Measurements from ENCODE around the gene TFF1. TPM values are rescaled to one million over a fixed set of nuclear protein-coding genes. Genes with fewer than 3 reads are reported as not detected.
A peak's percentile ranks its signal among the peaks of the same experiment; 100 is the strongest.

Gene TFF1
- total and polyA plus RNA-seq, 4 experiments from 2014 or later = not detected

DNA sequence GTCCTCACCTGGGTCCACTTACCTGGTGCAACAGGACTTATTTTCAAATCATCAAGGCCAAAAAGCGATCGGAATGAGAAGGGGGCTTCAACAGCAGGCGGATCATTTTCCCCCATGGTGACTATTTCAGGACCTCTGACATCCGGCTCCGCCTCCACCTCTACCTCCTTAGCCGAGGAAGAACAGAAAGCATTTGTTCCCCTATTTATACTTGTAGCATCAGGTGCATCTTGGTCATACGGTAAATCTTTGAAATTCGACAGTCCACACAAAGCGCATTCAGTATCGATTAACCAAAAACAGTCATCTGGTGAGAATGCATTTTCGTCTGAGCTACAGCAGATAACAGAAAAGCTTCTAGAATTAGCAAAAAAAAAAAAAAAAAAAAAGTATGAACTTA is 29.0 kb upstream of the TFF1 start:
- Mint-ChIP-seq H3K27ac (peak overlapping the region in 3 of 7 donors; percentile 38 to 76 (median 62)), H3K4me3 (peak overlapping the region in 2 of 8 donors; percentile 10 to 50), H3K4me1 (peaks cover 31 to 77% (median 48%) of the 10 kb centered on the region in 4 donors), H3K36me3 (no peaks in the 10 kb centered on the region), H3K27me3 (no peaks in the 10 kb centered on the region), H3K9me3 (peaks cover 0 to 1% (median 0%) of the 10 kb centered on the region in 8 donors)
- CTCF ChIA-PET (ENCODE audit: partially characterized antibody) = no interaction called here
- Histone ChIP-seq H3K4me1 (ENCODE audit: insufficient read depth, low read length) (peaks cover 39% of the 10 kb centered on the region), H3K36me3 (ENCODE audit: insufficient read depth, low read length) (no peaks in the 10 kb centered on the region), H3K27me3 (ENCODE audit: insufficient read depth, low read length) (no peaks in the 10 kb centered on the region), H3K9me3 (ENCODE audit: control insufficient read depth in 1 of 2, low read length in 2 of 2) (no peaks in the 10 kb centered on the region), H3K4me3 (ENCODE audit: low read length in 2 of 2) (no peak overlapping the region), H3K27ac (ENCODE audit: low read depth, low read length) (no peak overlapping the region)
- intact Hi-C loops (cut with micrococcal nuclease) = no loop called here
- POLR2A ChIA-PET (ENCODE audit: partially characterized antibody) = interaction anchor here (4.0 kb wide), 1 partner anchor 9 kb away, joined by 65 read pairs; the partner anchor contains the start of gene UBASH3A
- no peak for DNase-seq

DNA sequence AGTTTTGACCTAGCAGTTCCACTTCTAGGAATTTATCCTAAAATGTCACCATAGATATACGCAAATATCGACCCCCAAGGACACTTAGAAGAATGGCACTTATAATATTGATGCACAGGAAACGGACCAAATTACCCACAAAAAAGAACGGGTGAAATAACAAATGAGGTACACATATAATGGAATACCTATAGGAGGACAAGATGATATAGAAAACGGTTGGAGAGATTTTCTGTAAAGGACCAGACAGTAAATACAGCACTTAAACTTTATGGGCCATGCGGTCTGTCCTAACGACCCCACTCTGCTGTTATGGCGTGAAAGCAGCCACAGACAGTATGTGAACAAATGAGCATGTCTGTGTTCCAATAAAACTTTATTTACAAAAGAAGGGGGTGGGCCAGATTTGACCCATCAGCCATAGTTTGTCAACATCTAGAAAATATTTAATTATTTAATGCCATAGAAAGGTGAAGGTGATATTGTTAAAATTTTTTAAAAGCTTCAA is 27.2 kb upstream of the TFF1 start:
- Mint-ChIP-seq H3K9me3 (no peaks in the 10 kb centered on the region), H3K4me3 (peak overlapping the region; percentile 16 to 75 (median 44)), H3K27ac (peak overlapping the region in 5 of 7 donors; percentile 0 to 53 (median 14)), H3K36me3 (no peaks in the 10 kb centered on the region), H3K27me3 (no peaks in the 10 kb centered on the region), H3K4me1 (peaks cover 32 to 80% (median 50%) of the 10 kb centered on the region in 4 donors)
- Histone ChIP-seq H3K27me3 (ENCODE audit: insufficient read depth, low read length) (no peaks in the 10 kb centered on the region), H3K36me3 (ENCODE audit: insufficient read depth, low read length) (no peaks in the 10 kb centered on the region), H3K9me3 (ENCODE audit: control insufficient read depth in 1 of 2, low read length in 2 of 2) (no peaks in the 10 kb centered on the region), H3K4me3 (ENCODE audit: low read length in 2 of 2) (peak overlapping the region in 1 of 2 donors; percentile 30), H3K4me1 (ENCODE audit: insufficient read depth, low read length) (peaks cover 44% of the 10 kb centered on the region), H3K27ac (ENCODE audit: low read depth, low read length) (no peak overlapping the region)
- intact Hi-C loops (cut with micrococcal nuclease) = loop anchor here (5.0 kb wide), 1 partner anchor 34 kb away; no protein-coding TSS in a partner anchor
- no peak for DNase-seq
- CTCF ChIA-PET (ENCODE audit: partially characterized antibody) = interaction anchor here (1.2 to 3.5 kb wide), 4 partner anchors 10 to 119 kb away, joined by 3 to 26 read pairs (median 5); partner anchors contain the start of gene UBASH3A
- POLR2A ChIA-PET (ENCODE audit: partially characterized antibody) = interaction anchor here (0.9 to 4.0 kb wide), 8 partner anchors 11 to 56 kb away, joined by 3 to 65 read pairs (median 4); partner anchors contain the start of gene UBASH3A

DNA sequence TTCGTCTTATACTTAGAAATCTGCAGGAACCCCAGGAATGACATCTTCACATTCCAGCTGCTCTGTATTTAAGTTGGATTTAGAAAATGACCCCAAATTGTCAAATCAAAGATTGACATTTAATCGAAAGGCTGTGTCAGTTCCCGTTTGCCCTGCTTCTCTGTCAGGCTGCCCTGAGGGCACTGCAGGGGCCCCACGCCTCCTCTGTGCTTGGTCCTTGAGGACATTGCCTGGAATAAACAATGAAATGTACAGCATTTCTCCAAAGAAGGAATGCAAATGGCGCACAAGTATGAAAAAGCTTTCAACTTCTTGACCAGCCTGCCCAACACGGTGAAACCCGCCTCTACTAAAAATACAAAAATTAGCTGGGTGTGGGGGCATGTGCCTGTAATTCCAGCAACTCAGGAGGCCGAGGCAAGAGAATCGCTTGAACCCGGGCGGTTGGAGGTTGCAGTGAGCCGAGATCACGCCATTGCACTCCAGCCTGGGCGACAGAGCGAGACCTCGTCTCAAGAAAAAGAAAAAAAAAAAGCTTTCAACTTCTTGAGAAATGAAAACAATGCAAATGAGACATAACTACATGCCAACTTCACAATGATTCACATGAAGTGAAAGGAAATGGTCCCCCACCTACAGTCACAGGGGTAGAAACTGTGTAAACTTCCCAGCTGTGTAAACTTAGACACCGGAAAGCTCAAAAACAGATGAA is 26.6 kb upstream of the TFF1 start:
- Mint-ChIP-seq H3K4me1 (peaks cover 26 to 75% (median 44%) of the 10 kb centered on the region in 4 donors), H3K36me3 (no peaks in the 10 kb centered on the region), H3K4me3 (peak overlapping the region; percentile 19 to 75 (median 44)), H3K9me3 (no peaks in the 10 kb centered on the region), H3K27me3 (no peaks in the 10 kb centered on the region), H3K27ac (peak overlapping the region; percentile 0 to 60 (median 31))
- Histone ChIP-seq H3K36me3 (ENCODE audit: insufficient read depth, low read length) (no peaks in the 10 kb centered on the region), H3K27me3 (ENCODE audit: insufficient read depth, low read length) (no peaks in the 10 kb centered on the region), H3K27ac (ENCODE audit: low read depth, low read length) (no peak overlapping the region), H3K4me3 (ENCODE audit: low read length in 2 of 2) (peak overlapping the region in 1 of 2 donors; percentile 30), H3K9me3 (ENCODE audit: control insufficient read depth in 1 of 2, low read length in 2 of 2) (no peaks in the 10 kb centered on the region), H3K4me1 (ENCODE audit: insufficient read depth, low read length) (peaks cover 38% of the 10 kb centered on the region)
- peak in 1 of 5 donors; percentile 44 for DNase-seq
- ChIA-PET CTCF (ENCODE audit: partially characterized antibody) (interaction anchor here (1.2 to 3.5 kb wide), 4 partner anchors 11 to 120 kb away, joined by 3 to 26 read pairs (median 5); partner anchors contain the start of gene UBASH3A), POLR2A (ENCODE audit: partially characterized antibody) (interaction anchor here (0.9 to 4.0 kb wide), 8 partner anchors 11 to 57 kb away, joined by 3 to 65 read pairs (median 4); partner anchors contain the start of gene UBASH3A)
- intact Hi-C loops (cut with micrococcal nuclease) = loop anchor here (5.0 kb wide), 1 partner anchor 34 kb away; no protein-coding TSS in a partner anchor

DNA sequence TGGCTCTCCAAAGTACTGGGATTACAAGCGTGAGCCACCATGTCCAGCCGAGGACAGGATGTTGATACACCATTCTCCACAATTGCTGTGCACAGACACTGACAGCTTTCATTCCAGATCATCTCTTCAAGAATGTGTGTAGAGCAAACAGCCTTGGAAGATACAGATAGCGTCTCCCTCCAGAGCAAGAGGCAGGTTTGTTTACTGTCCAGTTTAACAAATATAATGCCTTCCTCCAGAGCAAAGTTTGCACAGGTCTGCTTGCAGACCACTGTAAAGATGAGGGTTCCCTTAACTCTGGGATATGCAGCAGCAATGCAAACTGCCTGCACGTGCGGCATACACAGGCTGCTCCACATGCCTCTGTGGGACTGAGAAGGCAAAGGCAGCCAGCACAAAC is 25.0 kb upstream of the TFF1 start:
- H3K4me3 ChIP-seq (ENCODE audit: low read length in 2 of 2) = no peak overlapping the region
- no peaks in the 10 kb centered on the region for H3K27me3 ChIP-seq (ENCODE audit: insufficient read depth, low read length)
- H3K36me3 ChIP-seq (ENCODE audit: insufficient read depth, low read length) = no peaks in the 10 kb centered on the region
- H3K4me1 ChIP-seq (ENCODE audit: insufficient read depth, low read length) = peaks cover 33% of the 10 kb centered on the region
- intact Hi-C loops (cut with micrococcal nuclease) = loop anchor here (5.0 kb wide), 1 partner anchor 36 kb away; no protein-coding TSS in a partner anchor
- Mint-ChIP-seq H3K4me1 (peaks cover 24 to 81% (median 43%) of the 10 kb centered on the region in 4 donors), H3K4me3 (peak overlapping the region in 1 of 8 donors; percentile 46), H3K9me3 (peaks cover 0 to 1% (median 0%) of the 10 kb centered on the region in 8 donors), H3K27me3 (no peaks in the 10 kb centered on the region), H3K36me3 (no peaks in the 10 kb centered on the region), H3K27ac (peak overlapping the region in 1 of 7 donors; percentile 59)
- ChIA-PET POLR2A (ENCODE audit: partially characterized antibody) (interaction anchor here (4.0 kb wide), 1 partner anchor 13 kb away, joined by 65 read pairs; the partner anchor contains the start of gene UBASH3A), CTCF (ENCODE audit: partially characterized antibody) (interaction anchor here (3.5 kb wide), 1 partner anchor 12 kb away, joined by 26 read pairs; the partner anchor contains the start of gene UBASH3A)
- DNase-seq = no peak
- H3K27ac ChIP-seq (ENCODE audit: low read depth, low read length) = no peak overlapping the region
- no peaks in the 10 kb centered on the region for H3K9me3 ChIP-seq (ENCODE audit: control insufficient read depth in 1 of 2, low read length in 2 of 2)

DNA sequence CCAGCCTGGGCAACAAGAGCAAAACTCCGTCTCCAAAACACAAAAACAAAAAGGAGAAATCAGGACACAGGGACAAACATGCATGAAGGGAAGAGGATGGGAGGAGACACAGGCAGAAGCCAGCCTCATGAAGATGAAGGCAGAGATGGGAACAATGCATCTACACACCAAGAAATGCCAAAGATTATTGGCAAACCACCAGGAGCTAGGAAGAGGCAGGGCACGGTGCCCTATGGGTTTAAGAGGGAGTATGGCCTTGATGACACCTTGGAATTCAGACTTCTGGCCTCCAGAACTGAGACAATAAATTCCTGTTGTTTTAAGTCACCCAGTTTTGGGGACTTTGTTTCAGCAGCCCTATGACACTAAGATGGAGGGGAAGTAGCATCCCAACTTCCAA is 24.4 kb upstream of the TFF1 start:
- intact Hi-C loops (cut with micrococcal nuclease) = loop anchor here (5.0 kb wide), 1 partner anchor 37 kb away; no protein-coding TSS in a partner anchor
- Histone ChIP-seq H3K27ac (ENCODE audit: low read depth, low read length) (no peak overlapping the region), H3K36me3 (ENCODE audit: insufficient read depth, low read length) (no peaks in the 10 kb centered on the region), H3K9me3 (ENCODE audit: control insufficient read depth in 1 of 2, low read length in 2 of 2) (no peaks in the 10 kb centered on the region), H3K4me1 (ENCODE audit: insufficient read depth, low read length) (peaks cover 33% of the 10 kb centered on the region), H3K27me3 (ENCODE audit: insufficient read depth, low read length) (no peaks in the 10 kb centered on the region), H3K4me3 (ENCODE audit: low read length in 2 of 2) (no peak overlapping the region)
- no peak for DNase-seq
- H3K27ac Mint-ChIP-seq = peak overlapping the region in 3 of 7 donors; percentile 20 to 59 (median 43)
- no peaks in the 10 kb centered on the region for H3K36me3 Mint-ChIP-seq
- peaks cover 0 to 1% (median 0%) of the 10 kb centered on the region in 8 donors for H3K9me3 Mint-ChIP-seq
- H3K4me1 Mint-ChIP-seq = peaks cover 23 to 78% (median 44%) of the 10 kb centered on the region in 4 donors
- CTCF ChIA-PET (ENCODE audit: partially characterized antibody) = no interaction called here
- no peaks in the 10 kb centered on the region for H3K27me3 Mint-ChIP-seq
- POLR2A ChIA-PET (ENCODE audit: partially characterized antibody) = interaction anchor here (0.9 kb wide), 1 partner anchor 13 kb away, joined by 3 read pairs; the partner anchor contains the start of gene UBASH3A
- H3K4me3 Mint-ChIP-seq = peak overlapping the region in 2 of 8 donors; percentile 27 to 46

DNA sequence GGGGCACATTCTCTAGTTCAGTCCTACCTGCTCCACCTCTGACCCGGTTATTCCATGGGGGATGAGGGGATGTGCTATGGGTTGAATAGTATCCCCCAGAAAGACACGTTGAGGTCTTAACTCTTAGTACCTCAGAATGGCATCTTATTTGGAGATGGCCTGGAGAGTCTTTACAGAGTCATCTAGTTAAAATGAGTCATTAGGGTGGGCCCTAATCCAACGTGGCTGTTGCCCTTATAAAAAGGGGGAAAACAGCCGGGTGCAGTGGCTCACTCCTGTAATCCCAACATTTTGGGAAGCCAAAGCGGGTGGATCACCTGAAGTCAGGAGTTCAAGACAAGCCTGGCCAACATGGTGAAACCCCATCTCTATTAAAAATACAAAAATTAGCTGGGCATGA is 23.9 kb upstream of the TFF1 start:
- Mint-ChIP-seq H3K36me3 (no peaks in the 10 kb centered on the region), H3K4me1 (peaks cover 24 to 78% (median 47%) of the 10 kb centered on the region in 4 donors), H3K9me3 (peaks cover 0 to 2% (median 0%) of the 10 kb centered on the region in 8 donors), H3K4me3 (peak overlapping the region in 2 of 8 donors; percentile 27 to 80), H3K27ac (no peak overlapping the region), H3K27me3 (no peaks in the 10 kb centered on the region)
- no peak overlapping the region for H3K27ac ChIP-seq (ENCODE audit: low read depth, low read length)
- H3K4me3 ChIP-seq (ENCODE audit: low read length in 2 of 2) = no peak overlapping the region
- intact Hi-C loops (cut with micrococcal nuclease) = loop anchor here (5.0 kb wide), 1 partner anchor 37 kb away; no protein-coding TSS in a partner anchor
- H3K4me1 ChIP-seq (ENCODE audit: insufficient read depth, low read length) = peaks cover 37% of the 10 kb centered on the region
- H3K36me3 ChIP-seq (ENCODE audit: insufficient read depth, low read length) = no peaks in the 10 kb centered on the region
- H3K27me3 ChIP-seq (ENCODE audit: insufficient read depth, low read length) = no peaks in the 10 kb centered on the region
- ChIA-PET POLR2A (ENCODE audit: partially characterized antibody) (interaction anchor here (0.9 kb wide), 1 partner anchor 14 kb away, joined by 3 read pairs; the partner anchor contains the start of gene UBASH3A), CTCF (ENCODE audit: partially characterized antibody) (no interaction called here)
- H3K9me3 ChIP-seq (ENCODE audit: control insufficient read depth in 1 of 2, low read length in 2 of 2) = no peaks in the 10 kb centered on the region
- DNase-seq = no peak

Measured in CD4-positive, alpha-beta memory T cell (primary cell).